ENCODE measurements around the gene SLC35F3. TPM values are rescaled to one million over a fixed set of nuclear protein-coding genes. Genes with fewer than 3 reads are reported as not detected.
A peak's percentile ranks its signal among the peaks of the same experiment; 100 is the strongest.

Gene SLC35F3
- total and polyA plus RNA-seq, 3 donors from 2014 or later: 0.43 to 0.87 (median 0.47) TPM

- Histone ChIP-seq H3K27me3 (no peaks in the 10 kb centered on the region), H3K4me3 (no peak overlapping the region), H3K4me1 (peaks cover 7% of the 10 kb centered on the region), H3K36me3 (ENCODE audit: low read depth, missing control alignments) (no peaks in the 10 kb centered on the region), H3K9me3 (no peaks in the 10 kb centered on the region), H3K27ac (no peak overlapping the region)
- WGBS, 2 donors: 58 to 64% methylated on average over 2 of the region's 2 CpGs
- intact Hi-C loops (cut with DNase I; ENCODE audit: low total_unique reads): no loop called here
- no peak for TF ChIP-seq POLR2A (IDR thresholded peaks at IDR 0.05)
- TF ChIP-seq, protein P1, sequence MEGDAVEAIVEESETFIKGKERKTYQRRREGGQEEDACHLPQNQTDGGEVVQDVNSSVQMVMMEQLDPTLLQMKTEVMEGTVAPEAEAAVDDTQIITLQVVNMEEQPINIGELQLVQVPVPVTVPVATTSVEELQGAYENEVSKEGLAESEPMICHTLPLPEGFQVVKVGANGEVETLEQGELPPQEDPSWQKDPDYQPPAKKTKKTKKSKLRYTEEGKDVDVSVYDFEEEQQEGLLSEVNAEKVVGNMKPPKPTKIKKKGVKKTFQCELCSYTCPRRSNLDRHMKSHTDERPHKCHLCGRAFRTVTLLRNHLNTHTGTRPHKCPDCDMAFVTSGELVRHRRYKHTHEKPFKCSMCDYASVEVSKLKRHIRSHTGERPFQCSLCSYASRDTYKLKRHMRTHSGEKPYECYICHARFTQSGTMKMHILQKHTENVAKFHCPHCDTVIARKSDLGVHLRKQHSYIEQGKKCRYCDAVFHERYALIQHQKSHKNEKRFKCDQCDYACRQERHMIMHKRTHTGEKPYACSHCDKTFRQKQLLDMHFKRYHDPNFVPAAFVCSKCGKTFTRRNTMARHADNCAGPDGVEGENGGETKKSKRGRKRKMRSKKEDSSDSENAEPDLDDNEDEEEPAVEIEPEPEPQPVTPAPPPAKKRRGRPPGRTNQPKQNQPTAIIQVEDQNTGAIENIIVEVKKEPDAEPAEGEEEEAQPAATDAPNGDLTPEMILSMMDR (IDR thresholded peaks at IDR 0.05): no peak
- no peak for DNase-seq
Measured at GRCh38 chr1:234371414-234371813, 466.9 kb downstream of the SLC35F3 start.

GRCh38 chr1:234372011-234372757, 467.7 kb downstream of the SLC35F3 start:
- H3K4me3 ChIP-seq: peak overlapping the region; percentile 68 to 79
- no peaks in the 10 kb centered on the region for H3K27me3 ChIP-seq
- 35 to 40% methylated on average over 9 of the region's 9 CpGs for WGBS, 2 donors
- H3K4me1 ChIP-seq: peaks cover 7% of the 10 kb centered on the region
- no peak overlapping the region for H3K27ac ChIP-seq
- intact Hi-C loops (cut with DNase I; ENCODE audit: low total_unique reads): no loop called here
- TF ChIP-seq, protein P1 (IDR thresholded peaks at IDR 0.05): no peak
- DNase-seq: no peak
- H3K36me3 ChIP-seq (ENCODE audit: low read depth, missing control alignments): no peaks in the 10 kb centered on the region
- no peaks in the 10 kb centered on the region for H3K9me3 ChIP-seq

DNA sequence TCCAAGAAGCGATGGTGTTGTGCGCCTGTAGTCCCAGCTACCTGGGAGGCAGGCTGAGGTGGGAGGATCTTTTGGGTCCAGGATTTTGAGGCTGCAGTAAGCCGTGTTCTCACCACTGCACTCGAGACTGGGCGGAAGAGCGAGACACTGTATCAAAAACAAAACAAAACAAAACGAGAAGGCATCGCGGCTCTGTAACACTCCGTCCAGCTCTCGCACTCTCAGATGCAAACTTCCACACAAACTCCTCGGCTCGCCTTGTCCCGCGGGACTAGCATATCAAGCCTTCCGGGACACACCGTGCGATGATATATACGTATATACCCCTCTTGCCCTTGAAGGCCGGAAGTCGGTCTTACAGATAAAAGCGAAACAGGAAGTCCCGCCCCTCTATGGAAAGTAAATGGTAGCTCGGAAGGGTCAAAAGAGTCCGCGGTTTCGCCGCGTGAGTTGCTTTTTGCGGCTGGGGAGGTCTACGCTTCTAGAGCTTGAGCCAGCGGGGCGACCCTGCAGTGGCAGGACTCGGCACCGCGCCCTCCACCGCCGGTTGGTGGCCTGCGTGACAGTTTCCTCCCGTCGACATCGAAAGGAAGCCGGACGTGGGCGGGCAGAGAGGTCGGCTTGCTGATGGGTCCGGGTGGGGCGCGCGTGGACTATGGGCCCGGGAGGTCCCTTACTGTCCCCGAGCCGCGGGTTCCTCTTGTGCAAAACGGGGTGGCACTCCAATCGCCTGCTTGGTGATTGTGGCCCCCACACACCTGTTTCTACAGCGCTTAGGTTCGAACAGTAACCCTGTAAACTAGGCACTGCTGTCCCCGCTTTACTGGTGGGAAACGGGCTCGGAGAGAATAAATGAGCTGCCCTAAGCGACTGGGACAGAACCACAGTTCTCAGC, 468.8 kb downstream of the SLC35F3 start, which contains the start of gene COA6:
Gene COA6, plus strand, starts transcription at position 393 of the 895 bp plus-strand sequence. Its CDS starts 11 bp downstream, at position 404.
- peaks cover 7% of the 10 kb centered on the region for H3K4me1 ChIP-seq
- H3K4me3 ChIP-seq: peak within 1 kb of the TSS; percentile 68 to 79
- TF ChIP-seq POLR2A (IDR thresholded peaks at IDR 0.05): no peak
- TF ChIP-seq, protein P1 (IDR thresholded peaks at IDR 0.05): peak in 2 of 3 experiments; percentile 16 to 25
- intact Hi-C loops (cut with DNase I; ENCODE audit: low total_unique reads): no loop called here
- H3K9me3 ChIP-seq: no peaks in the 10 kb centered on the region
- peak within 1 kb of the TSS; percentile 82 to 88 for H3K27ac ChIP-seq
- H3K36me3 ChIP-seq (ENCODE audit: low read depth, missing control alignments): no peaks in the 10 kb centered on the region
- H3K27me3 ChIP-seq: no peaks in the 10 kb centered on the region
- WGBS, 2 donors: 0% methylated on average over 43 to 62 of the region's 62 CpGs
- DNase-seq: peak; percentile 94

DNA sequence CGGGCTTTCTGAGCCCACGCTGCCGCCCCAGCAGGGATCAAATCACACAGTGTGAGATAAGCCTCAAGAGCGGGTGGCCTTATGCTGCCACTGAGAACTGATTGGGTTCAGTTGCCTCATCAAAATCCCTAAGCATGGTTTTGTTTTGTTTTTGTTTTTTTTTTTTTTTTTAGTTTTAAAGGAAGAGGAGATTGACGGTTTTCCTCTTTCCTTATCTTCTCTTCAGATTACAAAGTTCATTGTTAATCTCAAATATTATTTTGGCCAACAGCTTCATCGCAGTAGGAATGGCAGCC, 469.4 kb downstream of the SLC35F3 start:
- H3K9me3 ChIP-seq: no peaks in the 10 kb centered on the region

More for the DNA sequence above, 469.4 kb downstream of the SLC35F3 start:
- peak overlapping the region; percentile 82 to 88 for H3K27ac ChIP-seq
- H3K36me3 ChIP-seq (ENCODE audit: low read depth, missing control alignments): no peaks in the 10 kb centered on the region
- intact Hi-C loops (cut with DNase I; ENCODE audit: low total_unique reads): no loop called here
- peak overlapping the region; percentile 68 to 79 for H3K4me3 ChIP-seq
- no peak for DNase-seq
- TF ChIP-seq POLR2A (IDR thresholded peaks at IDR 0.05): no peak
- TF ChIP-seq, protein P1 (IDR thresholded peaks at IDR 0.05): no peak
- WGBS, 2 donors: 4 to 6% methylated on average over 6 of the region's 6 CpGs
- H3K4me1 ChIP-seq: peaks cover 7% of the 10 kb centered on the region
- H3K27me3 ChIP-seq: no peaks in the 10 kb centered on the region

Small RNA genes within 50 kb of the gene (microRNA-seq; reads per million reads assigned to microRNA genes)
- 0 reads per million in 2 donors for gene MIR4671 (ENCODE audit: borderline number of aligned reads in 2 of 2, borderline replicate concordance in 1 of 2)

Small RNA genes within 50 kb of the gene (small RNA-seq; reads per million reads assigned to genes)
- gene MIR4671: 0 to 0.09 reads per million in 2 donors
